HepG2 (cell line): Measurements from ENCODE around the gene LIN28A. TPM values are rescaled to one million over a fixed set of nuclear protein-coding genes. Genes with fewer than 3 reads are reported as not detected.

Experiments used
- ARHGAP35 ChIP-seq: sonication (generic); formaldehyde crosslinking; IDR thresholded peaks from 2 replicates; pipeline ENCODE4 v1.9.0; 2022; ENCODE audit warnings: mild to moderate bottlenecking, inconsistent platforms, moderate library complexity, missing genetic modification reagents, borderline replicate concordance
- ATF7-NPFF ChIP-seq: sonication (generic); formaldehyde crosslinking; IDR thresholded peaks from 2 replicates; pipeline ENCODE4 v1.8.1; 2023; ENCODE audit warnings: mild to moderate bottlenecking, low read depth, missing genetic modification reagents, moderate library complexity
- KAT7 ChIP-seq: IDR thresholded peaks from 2 replicates; pipeline ENCODE4 v1.6.1; 2018; ENCODE audit warnings: borderline replicate concordance, missing compliant biosample characterization
- KLF13 ChIP-seq: sonication (generic); formaldehyde crosslinking; IDR thresholded peaks from 2 replicates; pipeline ENCODE4 v1.4.0; 2020; ENCODE audit warnings: mild to moderate bottlenecking, missing genetic modification reagents
- RFXAP ChIP-seq: sonication (generic); formaldehyde crosslinking; IDR thresholded peaks from 2 replicates; pipeline ENCODE4 v1.4.0; 2020; ENCODE audit warnings: missing genetic modification reagents, borderline replicate concordance
- TOPORS ChIP-seq: sonication (generic); formaldehyde crosslinking; IDR thresholded peaks from 2 replicates; pipeline ENCODE4 v1.8.0; 2023; ENCODE audit warnings: mild to moderate bottlenecking, missing genetic modification reagents
- ZNF776 ChIP-seq: sonication (generic); formaldehyde crosslinking; IDR thresholded peaks from 2 replicates; pipeline ENCODE4 v1.4.0; 2020; ENCODE audit warnings: mild to moderate bottlenecking, missing genetic modification reagents
- polyA plus RNA-seq, 8 experiments: library from polyadenylated mRNA; depleted of rRNA in 3 of 8; stranded (reverse) in 7 of 8; unstranded in 1 of 8; fragments of >200 nt; fragmentation: Illumina TruSeq in 4 of 8; extraction: Trizol in 4 of 8; gene quantifications; 2 replicates each; pipeline versions ENCODE4 v1.2.1 to v1.2.3, GENCODE V29; 2011 to 2016; ENCODE audit warnings: low read depth in 4 of 8, missing spikeins in 1 of 8, mixed read lengths in 1 of 8; ENCODE audit not compliant: insufficient read depth in 1 of 8
- total RNA-seq, 5 experiments: library from RNA; depleted of rRNA; stranded (reverse); fragments of >200 nt; fragmentation: Illumina TruSeq; extraction: Trizol; gene quantifications; 2 replicates each; pipeline ENCODE4 v1.2.3, GENCODE V29; 2016; ENCODE audit warnings: low read depth in 1 of 5
- TF ChIP-seq, protein P1 (sequence below): sonication (generic); formaldehyde crosslinking; IDR thresholded peaks from 2 replicates; pipeline ENCODE4 v1.8.0; 2023; ENCODE audit warnings: mild to moderate bottlenecking, missing genetic modification reagents
- TF ChIP-seq, protein P2 (sequence below), 2 experiments: IDR thresholded peaks; 2 replicates each; pipeline ENCODE4 v1.6.1; 2011 to 2012; ENCODE audit warnings: low read length in 2 of 2, borderline replicate concordance in 1 of 2, low read depth in 1 of 2, mild to moderate bottlenecking in 1 of 2, moderate library complexity in 1 of 2
- TF ChIP-seq, protein P3 (sequence below): IDR thresholded peaks from 2 replicates; pipeline ENCODE4 v1.6.1; 2016; ENCODE audit warnings: control low read depth
- TF ChIP-seq, protein P4 (sequence below): sonication (generic); formaldehyde crosslinking; IDR thresholded peaks from 2 replicates; pipeline ENCODE4 v1.4.0; 2020; ENCODE audit warnings: missing genetic modification reagents
- TF ChIP-seq, protein P5 (sequence below), 2 experiments: sonication (generic) in 1 of 2; formaldehyde crosslinking in 1 of 2; IDR thresholded peaks; 2 replicates each; pipeline versions ENCODE4 v1.6.1 to v1.9.0; 2014 to 2022; ENCODE audit warnings: antibody characterized with exemption in 1 of 2, borderline replicate concordance in 1 of 2, inconsistent platforms in 1 of 2, low read depth in 1 of 2, missing genetic modification reagents in 1 of 2

LIN28A gene
- total and polyA plus RNA-seq, 2 of the 13 experiments (the other 11 are each of a cell fraction or from before 2014, with no cell fraction given) = not detected

DNA sequence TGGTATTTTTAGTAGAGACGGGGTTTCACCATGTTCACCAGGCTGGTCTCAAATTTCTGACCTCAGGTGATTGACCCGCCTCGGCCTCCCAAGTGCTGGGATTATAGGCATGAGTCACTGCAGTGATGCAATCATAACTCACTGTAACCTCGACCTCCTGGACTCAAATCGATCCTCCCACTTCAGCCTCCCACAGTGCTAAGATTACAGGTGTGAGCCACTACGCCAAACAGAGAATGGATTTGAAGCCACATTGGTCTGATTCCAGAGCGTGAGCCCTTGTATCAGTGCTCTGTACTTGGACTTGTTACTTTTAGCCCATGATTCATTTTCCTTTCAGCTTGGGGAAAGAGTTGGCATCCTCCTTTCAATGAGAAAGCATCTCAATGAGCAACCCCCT lies 23.2 kb upstream of the LIN28A start (continued):
- TF ChIP-seq, protein P1, sequence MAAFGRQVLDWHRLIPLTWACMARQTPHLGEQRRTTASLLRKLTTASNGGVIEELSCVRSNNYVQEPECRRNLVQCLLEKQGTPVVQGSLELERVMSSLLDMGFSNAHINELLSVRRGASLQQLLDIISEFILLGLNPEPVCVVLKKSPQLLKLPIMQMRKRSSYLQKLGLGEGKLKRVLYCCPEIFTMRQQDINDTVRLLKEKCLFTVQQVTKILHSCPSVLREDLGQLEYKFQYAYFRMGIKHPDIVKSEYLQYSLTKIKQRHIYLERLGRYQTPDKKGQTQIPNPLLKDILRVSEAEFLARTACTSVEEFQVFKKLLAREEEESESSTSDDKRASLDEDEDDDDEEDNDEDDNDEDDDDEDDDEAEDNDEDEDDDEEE (CRISPR knock-in tag) = no peak
- no peak for TF ChIP-seq TOPORS (CRISPR knock-in tag)
- no peak for TF ChIP-seq ARHGAP35 (CRISPR knock-in tag)
- TF ChIP-seq, protein P2, sequence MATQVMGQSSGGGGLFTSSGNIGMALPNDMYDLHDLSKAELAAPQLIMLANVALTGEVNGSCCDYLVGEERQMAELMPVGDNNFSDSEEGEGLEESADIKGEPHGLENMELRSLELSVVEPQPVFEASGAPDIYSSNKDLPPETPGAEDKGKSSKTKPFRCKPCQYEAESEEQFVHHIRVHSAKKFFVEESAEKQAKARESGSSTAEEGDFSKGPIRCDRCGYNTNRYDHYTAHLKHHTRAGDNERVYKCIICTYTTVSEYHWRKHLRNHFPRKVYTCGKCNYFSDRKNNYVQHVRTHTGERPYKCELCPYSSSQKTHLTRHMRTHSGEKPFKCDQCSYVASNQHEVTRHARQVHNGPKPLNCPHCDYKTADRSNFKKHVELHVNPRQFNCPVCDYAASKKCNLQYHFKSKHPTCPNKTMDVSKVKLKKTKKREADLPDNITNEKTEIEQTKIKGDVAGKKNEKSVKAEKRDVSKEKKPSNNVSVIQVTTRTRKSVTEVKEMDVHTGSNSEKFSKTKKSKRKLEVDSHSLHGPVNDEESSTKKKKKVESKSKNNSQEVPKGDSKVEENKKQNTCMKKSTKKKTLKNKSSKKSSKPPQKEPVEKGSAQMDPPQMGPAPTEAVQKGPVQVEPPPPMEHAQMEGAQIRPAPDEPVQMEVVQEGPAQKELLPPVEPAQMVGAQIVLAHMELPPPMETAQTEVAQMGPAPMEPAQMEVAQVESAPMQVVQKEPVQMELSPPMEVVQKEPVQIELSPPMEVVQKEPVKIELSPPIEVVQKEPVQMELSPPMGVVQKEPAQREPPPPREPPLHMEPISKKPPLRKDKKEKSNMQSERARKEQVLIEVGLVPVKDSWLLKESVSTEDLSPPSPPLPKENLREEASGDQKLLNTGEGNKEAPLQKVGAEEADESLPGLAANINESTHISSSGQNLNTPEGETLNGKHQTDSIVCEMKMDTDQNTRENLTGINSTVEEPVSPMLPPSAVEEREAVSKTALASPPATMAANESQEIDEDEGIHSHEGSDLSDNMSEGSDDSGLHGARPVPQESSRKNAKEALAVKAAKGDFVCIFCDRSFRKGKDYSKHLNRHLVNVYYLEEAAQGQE (IDR thresholded peaks at IDR 0.05; ENCODE audit: borderline replicate concordance in 1 of 2, low read depth in 1 of 2, low read length in 2 of 2) = no peak
- no peak for TF ChIP-seq ZNF776 (CRISPR knock-in tag)
- no peak for TF ChIP-seq ATF7-NPFF (CRISPR knock-in tag)
- TF ChIP-seq, protein P3, sequence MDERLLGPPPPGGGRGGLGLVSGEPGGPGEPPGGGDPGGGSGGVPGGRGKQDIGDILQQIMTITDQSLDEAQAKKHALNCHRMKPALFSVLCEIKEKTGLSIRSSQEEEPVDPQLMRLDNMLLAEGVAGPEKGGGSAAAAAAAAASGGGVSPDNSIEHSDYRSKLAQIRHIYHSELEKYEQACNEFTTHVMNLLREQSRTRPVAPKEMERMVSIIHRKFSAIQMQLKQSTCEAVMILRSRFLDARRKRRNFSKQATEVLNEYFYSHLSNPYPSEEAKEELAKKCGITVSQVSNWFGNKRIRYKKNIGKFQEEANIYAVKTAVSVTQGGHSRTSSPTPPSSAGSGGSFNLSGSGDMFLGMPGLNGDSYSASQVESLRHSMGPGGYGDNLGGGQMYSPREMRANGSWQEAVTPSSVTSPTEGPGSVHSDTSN = no peak
- TF ChIP-seq, protein P4, sequence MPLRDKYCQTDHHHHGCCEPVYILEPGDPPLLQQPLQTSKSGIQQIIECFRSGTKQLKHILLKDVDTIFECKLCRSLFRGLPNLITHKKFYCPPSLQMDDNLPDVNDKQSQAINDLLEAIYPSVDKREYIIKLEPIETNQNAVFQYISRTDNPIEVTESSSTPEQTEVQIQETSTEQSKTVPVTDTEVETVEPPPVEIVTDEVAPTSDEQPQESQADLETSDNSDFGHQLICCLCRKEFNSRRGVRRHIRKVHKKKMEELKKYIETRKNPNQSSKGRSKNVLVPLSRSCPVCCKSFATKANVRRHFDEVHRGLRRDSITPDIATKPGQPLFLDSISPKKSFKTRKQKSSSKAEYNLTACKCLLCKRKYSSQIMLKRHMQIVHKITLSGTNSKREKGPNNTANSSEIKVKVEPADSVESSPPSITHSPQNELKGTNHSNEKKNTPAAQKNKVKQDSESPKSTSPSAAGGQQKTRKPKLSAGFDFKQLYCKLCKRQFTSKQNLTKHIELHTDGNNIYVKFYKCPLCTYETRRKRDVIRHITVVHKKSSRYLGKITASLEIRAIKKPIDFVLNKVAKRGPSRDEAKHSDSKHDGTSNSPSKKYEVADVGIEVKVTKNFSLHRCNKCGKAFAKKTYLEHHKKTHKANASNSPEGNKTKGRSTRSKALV (CRISPR knock-in tag) = no peak
- no peak for TF ChIP-seq RFXAP (CRISPR knock-in tag)
- no peak for TF ChIP-seq KAT7
- TF ChIP-seq, protein P5, sequence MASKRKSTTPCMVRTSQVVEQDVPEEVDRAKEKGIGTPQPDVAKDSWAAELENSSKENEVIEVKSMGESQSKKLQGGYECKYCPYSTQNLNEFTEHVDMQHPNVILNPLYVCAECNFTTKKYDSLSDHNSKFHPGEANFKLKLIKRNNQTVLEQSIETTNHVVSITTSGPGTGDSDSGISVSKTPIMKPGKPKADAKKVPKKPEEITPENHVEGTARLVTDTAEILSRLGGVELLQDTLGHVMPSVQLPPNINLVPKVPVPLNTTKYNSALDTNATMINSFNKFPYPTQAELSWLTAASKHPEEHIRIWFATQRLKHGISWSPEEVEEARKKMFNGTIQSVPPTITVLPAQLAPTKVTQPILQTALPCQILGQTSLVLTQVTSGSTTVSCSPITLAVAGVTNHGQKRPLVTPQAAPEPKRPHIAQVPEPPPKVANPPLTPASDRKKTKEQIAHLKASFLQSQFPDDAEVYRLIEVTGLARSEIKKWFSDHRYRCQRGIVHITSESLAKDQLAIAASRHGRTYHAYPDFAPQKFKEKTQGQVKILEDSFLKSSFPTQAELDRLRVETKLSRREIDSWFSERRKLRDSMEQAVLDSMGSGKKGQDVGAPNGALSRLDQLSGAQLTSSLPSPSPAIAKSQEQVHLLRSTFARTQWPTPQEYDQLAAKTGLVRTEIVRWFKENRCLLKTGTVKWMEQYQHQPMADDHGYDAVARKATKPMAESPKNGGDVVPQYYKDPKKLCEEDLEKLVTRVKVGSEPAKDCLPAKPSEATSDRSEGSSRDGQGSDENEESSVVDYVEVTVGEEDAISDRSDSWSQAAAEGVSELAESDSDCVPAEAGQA (IDR thresholded peaks at IDR 0.05; ENCODE audit: low read depth) = no peak
- TF ChIP-seq, protein P5 (CRISPR knock-in tag; IDR thresholded peaks at IDR 0.05; ENCODE audit: borderline replicate concordance) = no peak
- no peak for TF ChIP-seq KLF13 (CRISPR knock-in tag)
